Esophagus squamous epithelium (tissue), 5 donors: ENCODE data around the gene PPARA. TPM values are rescaled to one million over a fixed set of nuclear protein-coding genes. Genes with fewer than 3 reads are reported as not detected.
"Not testable (repeated sequence)": the region's sequence is repeated elsewhere in the genome, so short reads cannot be mapped to it uniquely, and the experiment has no call there.

Experiments
- DNase-seq: peaks from one replicate; lab custom pipeline; 2025; lab: John Stamatoyannopoulos, UW
- H3K27ac ChIP-seq, 4 donors: fragments of 200-600 bp; sonication (generic); one replicate each; pipeline ENCODE4 v1.5.1; 2016 to 2019; ENCODE audit warnings: mild to moderate bottlenecking in 1 of 4
- H3K27me3 ChIP-seq, 4 donors: fragments of 200-600 bp; sonication (generic); 1 replicate in 3 of 4; 2 replicates in 1 of 4; pipeline versions ENCODE4 v1.5.1 to v1.6.0; 2017 to 2021; ENCODE audit warnings: antibody characterized with exemption in 1 of 4
- H3K36me3 ChIP-seq, 3 donors: fragments of 200-600 bp; sonication (generic); one replicate each; pipeline ENCODE4 v1.5.1; 2016 to 2019
- H3K4me1 ChIP-seq, 3 donors: fragments of 200-600 bp; sonication (generic); one replicate each; pipeline ENCODE4 v1.5.1; 2017 to 2019
- H3K4me3 ChIP-seq, 4 donors: fragments of 200-600 bp; sonication (generic); 1 replicate in 3 of 4; 2 replicates in 1 of 4; pipeline ENCODE4 v1.5.1; 2016 to 2019; ENCODE audit warnings: mild to moderate bottlenecking in 2 of 4, moderate library complexity in 1 of 4
- H3K9me3 ChIP-seq, 3 donors: fragments of 200-600 bp; sonication (generic); one replicate each; pipeline ENCODE4 v1.5.1; 2016 to 2019
- POLR2A ChIP-seq, 4 donors: fragments of 450-650 bp; IDR thresholded peaks; one replicate each; pipeline ENCODE4 v1.6.1; 2017; ENCODE audit warnings: antibody characterized with exemption in 4 of 4, mild to moderate bottlenecking in 4 of 4, moderate library complexity in 3 of 4
- WGBS, 2 donors: methylation state at CpG; one replicate each; pipeline ENCODE4 v1.1.5; 2018; 5-methylcytosine and 5-hydroxymethylcytosine counted together
- intact Hi-C: fragments of 100-400 bp; cut with DNase I; formaldehyde crosslinking; loops from one replicate; pipeline ENCODE4 v1.15.0; 2022
- total RNA-seq, 4 donors: library from RNA; depleted of rRNA; stranded (reverse); fragments of >200 nt; gene quantifications; one replicate each; pipeline ENCODE4 v1.1.0, GENCODE V29; 2016
- TF ChIP-seq, protein P1 (sequence below), 6 experiments: fragments of 450-650 bp in 4 of 6; fragments of 200-600 bp in 2 of 6; sonication (generic) in 2 of 6; IDR thresholded peaks; one replicate each; pipeline ENCODE4 v1.5.1; 2016 to 2019; ENCODE audit warnings: antibody characterized with exemption in 6 of 6, mild to moderate bottlenecking in 4 of 6, moderate library complexity in 4 of 6
- donor health status: DM: yes; HTN: yes; CAD: no.

PPARA gene
- total RNA-seq, 4 donors from 2014 or later: 7.7 to 18.5 (median 10.1) TPM

DNA sequence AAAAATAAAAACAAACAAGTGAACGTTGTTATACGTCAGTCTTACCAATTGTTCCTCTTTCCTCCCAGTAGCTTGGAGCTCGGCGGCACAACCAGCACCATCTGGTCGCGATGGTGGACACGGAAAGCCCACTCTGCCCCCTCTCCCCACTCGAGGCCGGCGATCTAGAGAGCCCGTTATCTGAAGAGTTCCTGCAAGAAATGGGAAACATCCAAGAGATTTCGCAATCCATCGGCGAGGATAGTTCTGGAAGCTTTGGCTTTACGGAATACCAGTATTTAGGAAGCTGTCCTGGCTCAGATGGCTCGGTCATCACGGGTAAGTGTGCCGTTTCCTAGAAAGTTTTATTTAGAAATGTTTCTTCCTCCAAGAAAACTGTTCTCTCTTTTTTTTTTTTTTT is 47.9 kb downstream of the PPARA start:
- Histone ChIP-seq H3K4me1 (no peaks in the 10 kb centered on the region), H3K36me3 (peaks cover 0 to 66% (median 0%) of the 10 kb centered on the region in 3 donors), H3K4me3 (no peak overlapping the region), H3K27ac (no peak overlapping the region), H3K9me3 (no peaks in the 10 kb centered on the region), H3K27me3 (no peaks in the 10 kb centered on the region)
- WGBS, 2 donors: 91 to 93% methylated on average over 18 of the region's 18 CpGs
- intact Hi-C loops: no loop called here
- TF ChIP-seq, protein P1, sequence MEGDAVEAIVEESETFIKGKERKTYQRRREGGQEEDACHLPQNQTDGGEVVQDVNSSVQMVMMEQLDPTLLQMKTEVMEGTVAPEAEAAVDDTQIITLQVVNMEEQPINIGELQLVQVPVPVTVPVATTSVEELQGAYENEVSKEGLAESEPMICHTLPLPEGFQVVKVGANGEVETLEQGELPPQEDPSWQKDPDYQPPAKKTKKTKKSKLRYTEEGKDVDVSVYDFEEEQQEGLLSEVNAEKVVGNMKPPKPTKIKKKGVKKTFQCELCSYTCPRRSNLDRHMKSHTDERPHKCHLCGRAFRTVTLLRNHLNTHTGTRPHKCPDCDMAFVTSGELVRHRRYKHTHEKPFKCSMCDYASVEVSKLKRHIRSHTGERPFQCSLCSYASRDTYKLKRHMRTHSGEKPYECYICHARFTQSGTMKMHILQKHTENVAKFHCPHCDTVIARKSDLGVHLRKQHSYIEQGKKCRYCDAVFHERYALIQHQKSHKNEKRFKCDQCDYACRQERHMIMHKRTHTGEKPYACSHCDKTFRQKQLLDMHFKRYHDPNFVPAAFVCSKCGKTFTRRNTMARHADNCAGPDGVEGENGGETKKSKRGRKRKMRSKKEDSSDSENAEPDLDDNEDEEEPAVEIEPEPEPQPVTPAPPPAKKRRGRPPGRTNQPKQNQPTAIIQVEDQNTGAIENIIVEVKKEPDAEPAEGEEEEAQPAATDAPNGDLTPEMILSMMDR (IDR thresholded peaks at IDR 0.05): no peak
- no peak for TF ChIP-seq POLR2A (IDR thresholded peaks at IDR 0.05)
- no peak for DNase-seq

GRCh38 chr22:46198806-46199205 is 48.5 kb downstream of the PPARA start:
- WGBS, 2 donors: 72 to 99% methylated on average over 4 to 17 of the region's 18 CpGs
- H3K36me3 ChIP-seq: peaks cover 0 to 71% (median 0%) of the 10 kb centered on the region in 3 donors
- H3K27ac ChIP-seq, intact Hi-C loops, H3K9me3 ChIP-seq, H3K4me1 ChIP-seq, H3K4me3 ChIP-seq, H3K27me3 ChIP-seq, DNase-seq: not testable (repeated sequence)

GRCh38 chr22:46201059-46201757 is 50.9 kb downstream of the PPARA start:
- H3K4me1 ChIP-seq: no peaks in the 10 kb centered on the region
- WGBS, 2 donors: 73 to 74% methylated on average over 15 to 16 of the region's 17 CpGs
- no peak for TF ChIP-seq POLR2A (IDR thresholded peaks at IDR 0.05)
- TF ChIP-seq, protein P1 (IDR thresholded peaks at IDR 0.05): no peak
- H3K27me3 ChIP-seq: no peaks in the 10 kb centered on the region
- peaks cover 0 to 88% (median 0%) of the 10 kb centered on the region in 3 donors for H3K36me3 ChIP-seq
- DNase-seq: no peak
- no peak overlapping the region for H3K4me3 ChIP-seq
- intact Hi-C loops: no loop called here
- no peak overlapping the region for H3K27ac ChIP-seq
- no peaks in the 10 kb centered on the region for H3K9me3 ChIP-seq

DNA sequence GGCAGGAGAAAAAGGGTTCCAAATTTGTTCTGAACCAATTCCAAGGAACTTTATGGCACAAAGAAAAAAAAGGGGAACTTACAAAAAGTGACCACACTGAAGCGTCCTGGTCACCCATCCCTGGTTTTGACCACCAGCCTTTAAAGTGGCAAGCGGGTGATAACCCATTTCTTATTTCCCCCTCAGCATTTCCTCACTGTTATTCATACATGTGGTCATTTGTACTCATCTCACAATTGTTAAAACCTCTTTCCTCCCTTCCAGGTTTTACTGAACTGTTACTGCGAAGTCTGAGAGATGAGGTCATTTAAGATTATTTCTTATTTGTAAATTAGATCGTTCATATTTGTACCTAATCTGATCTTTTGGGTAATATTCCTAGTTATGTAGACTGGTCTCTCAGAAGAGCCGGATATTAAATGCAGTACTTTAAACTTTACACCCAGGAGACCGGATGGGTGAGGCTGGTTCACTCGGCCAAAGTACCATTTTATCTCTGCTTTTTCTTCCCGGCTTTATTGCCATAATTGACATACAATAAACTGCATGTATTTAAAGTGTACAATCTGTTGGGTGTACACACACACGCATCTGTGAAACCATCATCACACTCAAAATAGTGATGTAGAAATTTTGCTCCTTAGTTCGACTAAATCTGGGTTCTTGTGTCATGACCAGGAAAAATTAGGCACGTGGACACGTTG is 52.7 kb downstream of the PPARA start:
- intact Hi-C loops: no loop called here
- Histone ChIP-seq H3K4me3 (no peak overlapping the region), H3K36me3 (peaks cover 0 to 91% (median 0%) of the 10 kb centered on the region in 3 donors), H3K27me3 (no peaks in the 10 kb centered on the region), H3K4me1 (no peaks in the 10 kb centered on the region), H3K27ac (no peak overlapping the region), H3K9me3 (peaks cover 0 to 3% (median 0%) of the 10 kb centered on the region in 3 donors)
- TF ChIP-seq, protein P1 (IDR thresholded peaks at IDR 0.05): no peak
- no peak for TF ChIP-seq POLR2A (IDR thresholded peaks at IDR 0.05)
- WGBS, 2 donors: 85 to 89% methylated on average over 12 of the region's 12 CpGs
- no peak for DNase-seq

DNA sequence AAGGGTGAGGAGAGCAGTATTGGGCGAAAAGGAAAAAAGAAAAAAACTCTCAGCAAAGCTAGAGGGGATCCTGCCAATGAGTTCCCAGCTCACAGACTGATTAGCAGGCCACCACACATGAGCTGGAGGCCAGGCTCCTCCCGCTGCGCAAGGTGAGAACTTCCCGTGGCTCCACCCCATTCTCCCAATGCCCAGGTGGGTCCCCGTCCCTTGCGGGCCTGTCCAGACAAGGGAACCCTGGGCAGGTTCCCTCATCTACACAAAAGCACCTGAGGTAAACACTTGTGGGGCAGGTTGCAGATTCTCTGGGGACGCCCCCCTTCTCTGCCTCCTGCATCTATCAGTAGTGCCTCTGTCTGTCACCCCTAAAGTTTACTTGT is 53.3 kb downstream of the PPARA start:
- no peak overlapping the region for H3K27ac ChIP-seq
- 84 to 94% methylated on average over 7 of the region's 7 CpGs for WGBS, 2 donors
- no peaks in the 10 kb centered on the region for H3K27me3 ChIP-seq
- no peak for DNase-seq
- no peaks in the 10 kb centered on the region for H3K4me1 ChIP-seq
- intact Hi-C loops: no loop called here
- H3K9me3 ChIP-seq: peaks cover 0 to 9% (median 0%) of the 10 kb centered on the region in 3 donors
- H3K4me3 ChIP-seq: no peak overlapping the region
- TF ChIP-seq POLR2A (IDR thresholded peaks at IDR 0.05): no peak
- TF ChIP-seq, protein P1 (IDR thresholded peaks at IDR 0.05): no peak
- peaks cover 0 to 91% (median 0%) of the 10 kb centered on the region in 3 donors for H3K36me3 ChIP-seq
